ENCODE data around the gene ARAP2. TPM values are rescaled to one million over a fixed set of nuclear protein-coding genes. Genes with fewer than 3 reads are reported as not detected.

ARAP2 gene
- total RNA-seq, 1 experiment from 2014 or later = under 0.01 TPM

GRCh38 chr4:36042122-36042970, 202.0 kb downstream of the ARAP2 start:
- DNase-seq (ENCODE audit: low read depth) = no peak

DNA sequence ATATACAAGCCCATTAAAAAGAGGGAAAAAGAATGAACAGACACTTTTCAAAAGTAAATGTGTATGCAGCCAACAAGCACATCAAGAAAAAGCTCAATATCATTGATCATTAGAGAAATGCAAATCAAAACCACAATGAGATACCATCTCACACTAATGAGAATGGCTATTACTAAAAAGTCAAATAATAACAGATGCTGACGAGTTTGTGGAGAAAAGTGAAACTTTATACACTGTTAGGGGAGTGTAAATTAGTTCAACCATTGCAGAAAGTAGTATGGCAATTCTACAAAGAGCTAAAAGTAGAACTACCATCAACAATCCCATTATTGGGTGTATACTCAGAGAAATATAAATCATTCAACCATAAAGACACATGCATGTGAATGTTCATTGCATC, 203.0 kb downstream of the ARAP2 start:
- DNase-seq (ENCODE audit: low read depth) = no peak

GRCh38 chr4:36039026-36039425, 205.3 kb downstream of the ARAP2 start:
- DNase-seq (ENCODE audit: low read depth) = no peak

DNA sequence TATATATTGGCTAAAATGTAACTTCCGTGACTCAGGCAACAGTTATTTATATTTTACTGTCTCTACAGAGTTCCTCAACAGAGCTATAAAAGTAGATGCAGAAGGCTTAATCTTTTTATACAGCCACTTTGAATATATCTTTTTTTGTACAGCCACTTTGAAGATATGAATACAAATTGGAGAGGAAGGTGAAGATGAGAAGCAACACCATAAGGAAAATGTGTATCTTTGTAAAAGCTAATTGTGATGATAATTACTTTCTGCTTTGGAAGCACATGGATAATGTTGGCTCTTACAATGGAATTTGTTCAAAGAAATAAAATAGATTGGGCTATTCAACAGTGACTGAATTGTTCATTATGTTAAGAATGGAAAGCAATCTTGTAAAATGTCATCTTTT, 205.8 kb downstream of the ARAP2 start:
- no peak for DNase-seq (ENCODE audit: low read depth)

- no peak for DNase-seq (ENCODE audit: low read depth)
Observed at GRCh38 chr4:36037127-36037526, 207.2 kb downstream of the ARAP2 start.

GRCh38 chr4:36029951-36030350, 214.4 kb downstream of the ARAP2 start:
- DNase-seq (ENCODE audit: low read depth) = no peak

GRCh38 chr4:36027203-36027602, 217.1 kb downstream of the ARAP2 start:
- no peak for DNase-seq (ENCODE audit: low read depth)

GRCh38 chr4:36026348-36026880, 217.9 kb downstream of the ARAP2 start:
- no peak for DNase-seq (ENCODE audit: low read depth)

DNA sequence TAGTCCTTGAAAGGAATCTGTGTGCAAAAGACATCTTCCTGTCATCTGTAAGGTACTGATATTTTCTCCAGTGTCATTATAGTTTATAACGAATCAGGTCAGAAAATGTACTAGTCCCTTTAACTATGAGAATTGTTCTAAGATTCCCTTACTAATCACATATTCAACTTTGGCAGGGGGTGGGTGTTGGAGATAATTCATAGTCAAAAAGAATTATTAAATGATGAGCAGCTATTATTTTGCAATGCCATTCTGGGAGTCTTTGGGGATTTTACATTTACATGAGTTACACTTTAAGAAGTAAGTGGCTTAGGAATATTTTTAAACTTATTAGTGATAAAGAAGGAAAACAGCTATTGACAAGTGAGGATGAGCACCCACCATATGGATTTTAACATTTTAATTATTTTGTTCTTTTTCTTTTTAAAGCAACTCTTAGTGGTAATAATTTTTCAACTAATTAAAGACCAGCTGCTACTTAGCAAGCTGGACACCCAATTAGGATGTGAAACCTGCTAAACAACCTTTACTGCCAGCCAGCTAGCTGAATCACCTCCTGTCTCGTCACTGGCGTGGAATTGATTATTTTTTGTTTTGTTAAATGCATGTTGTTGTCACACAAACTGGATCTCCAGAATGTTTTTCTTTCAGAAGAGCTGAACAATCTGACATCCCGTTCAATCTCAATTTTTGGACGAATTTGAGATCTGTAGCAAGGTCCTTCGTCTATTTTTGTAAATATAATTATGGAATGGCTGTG, 219.2 kb downstream of the ARAP2 start:
- DNase-seq (ENCODE audit: low read depth) = no peak

GRCh38 chr4:36020351-36020750, 224.0 kb downstream of the ARAP2 start:
- DNase-seq (ENCODE audit: low read depth) = no peak

Other genes with a start within 250 kb of the ARAP2 start
- not detected in 2 replicates for gene DTHD1, start 37.1 kb upstream of the ARAP2 start, total RNA-seq (2014; rRNA removed; shearing (Covaris generic))